Measurements from ENCODE around the gene NNT.
A peak's percentile ranks its signal among the peaks of the same experiment; 100 is the strongest.

NNT gene

DNA sequence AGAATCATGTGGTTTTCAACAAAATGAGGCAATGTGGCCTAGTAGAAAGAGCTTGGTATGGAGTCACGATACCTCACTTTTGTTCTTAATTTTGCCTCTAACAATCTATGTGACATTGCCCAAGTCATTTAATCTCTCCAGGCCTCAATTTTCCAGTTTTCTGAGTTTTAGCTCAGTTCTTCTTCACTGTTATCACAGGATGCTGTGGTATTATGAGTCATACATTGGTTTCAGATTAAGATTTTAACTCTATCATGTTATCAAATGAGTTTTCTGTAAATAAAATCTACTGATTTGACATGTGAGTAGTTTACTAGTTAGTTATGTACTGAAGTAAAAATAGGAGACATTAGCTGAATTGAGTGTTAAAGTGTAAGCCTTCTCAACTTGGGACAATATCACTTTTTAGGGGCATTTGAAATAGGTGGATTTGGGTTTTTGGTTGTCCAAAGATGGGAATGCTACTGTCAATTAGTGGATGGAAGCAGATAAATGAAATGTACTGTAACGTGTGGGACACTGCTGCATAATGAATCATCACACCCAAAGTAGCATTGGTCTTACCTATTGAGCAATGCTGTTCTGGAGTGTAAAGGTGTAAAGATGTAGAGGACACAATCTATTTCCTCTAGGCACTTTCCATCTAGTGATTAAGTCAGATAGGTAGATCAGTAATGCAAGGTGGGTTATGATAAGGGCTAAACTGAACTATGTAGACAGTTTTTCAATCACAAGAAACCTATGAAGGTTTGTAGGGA lies 73.3 kb downstream of the NNT start:
- H3K4me3 ChIP-seq (replicated peaks; ENCODE audit: low read depth, low read length), result no peak overlapping the region
- peak; percentile 5 for DNase-seq (ENCODE audit: low read depth)
- TF ChIP-seq, protein P1, sequence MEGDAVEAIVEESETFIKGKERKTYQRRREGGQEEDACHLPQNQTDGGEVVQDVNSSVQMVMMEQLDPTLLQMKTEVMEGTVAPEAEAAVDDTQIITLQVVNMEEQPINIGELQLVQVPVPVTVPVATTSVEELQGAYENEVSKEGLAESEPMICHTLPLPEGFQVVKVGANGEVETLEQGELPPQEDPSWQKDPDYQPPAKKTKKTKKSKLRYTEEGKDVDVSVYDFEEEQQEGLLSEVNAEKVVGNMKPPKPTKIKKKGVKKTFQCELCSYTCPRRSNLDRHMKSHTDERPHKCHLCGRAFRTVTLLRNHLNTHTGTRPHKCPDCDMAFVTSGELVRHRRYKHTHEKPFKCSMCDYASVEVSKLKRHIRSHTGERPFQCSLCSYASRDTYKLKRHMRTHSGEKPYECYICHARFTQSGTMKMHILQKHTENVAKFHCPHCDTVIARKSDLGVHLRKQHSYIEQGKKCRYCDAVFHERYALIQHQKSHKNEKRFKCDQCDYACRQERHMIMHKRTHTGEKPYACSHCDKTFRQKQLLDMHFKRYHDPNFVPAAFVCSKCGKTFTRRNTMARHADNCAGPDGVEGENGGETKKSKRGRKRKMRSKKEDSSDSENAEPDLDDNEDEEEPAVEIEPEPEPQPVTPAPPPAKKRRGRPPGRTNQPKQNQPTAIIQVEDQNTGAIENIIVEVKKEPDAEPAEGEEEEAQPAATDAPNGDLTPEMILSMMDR (IDR thresholded peaks at IDR 0.05; ENCODE audit: low read length, missing control alignments), result no peak

DNA sequence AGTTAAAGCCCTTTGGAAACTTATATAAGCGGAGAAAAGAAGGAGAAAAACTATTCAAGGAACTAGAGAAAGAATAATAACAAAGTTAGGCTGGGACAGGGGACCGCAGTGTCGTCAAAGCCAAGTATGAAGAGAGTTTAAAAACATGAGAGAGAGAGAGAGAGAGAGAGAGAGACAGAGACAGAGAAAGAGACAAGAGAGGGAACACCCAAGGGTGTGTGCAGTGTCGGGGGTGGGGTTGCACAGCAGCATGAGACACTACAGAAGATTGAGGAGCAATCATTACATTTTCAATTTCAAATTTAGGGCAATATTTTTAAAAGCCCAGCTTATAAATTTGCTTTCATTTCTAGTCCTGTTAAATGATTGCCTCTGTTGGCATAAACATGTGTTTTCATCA lies 74.3 kb downstream of the NNT start:
- TF ChIP-seq, protein P1 (IDR thresholded peaks at IDR 0.05; ENCODE audit: low read length, missing control alignments), result no peak
- H3K4me3 ChIP-seq (replicated peaks; ENCODE audit: low read depth, low read length), result no peak overlapping the region
- no peak for DNase-seq (ENCODE audit: low read depth)

DNA sequence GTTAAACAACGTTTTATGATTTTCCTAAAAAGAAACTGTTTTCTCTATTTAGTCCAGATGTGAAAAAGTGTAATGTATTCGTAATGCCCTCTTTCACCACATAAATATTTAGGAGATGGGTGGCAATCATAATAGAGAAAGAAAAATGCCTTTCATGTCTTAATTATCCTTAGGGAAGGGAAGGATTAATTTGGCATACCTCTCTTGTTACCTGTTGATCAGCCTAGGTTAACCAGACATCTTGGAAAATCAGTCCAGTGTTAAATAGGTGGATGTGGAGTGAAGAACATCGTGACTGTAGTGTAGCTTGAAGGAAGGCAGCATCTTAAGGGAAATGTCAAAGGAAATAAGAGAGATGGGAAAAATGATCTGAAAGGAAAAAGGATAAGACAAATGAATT lies 76.2 kb downstream of the NNT start:
- TF ChIP-seq, protein P1 (IDR thresholded peaks at IDR 0.05; ENCODE audit: low read length, missing control alignments), result no peak
- DNase-seq (ENCODE audit: low read depth), result no peak
- no peak overlapping the region for H3K4me3 ChIP-seq (replicated peaks; ENCODE audit: low read depth, low read length)

DNA sequence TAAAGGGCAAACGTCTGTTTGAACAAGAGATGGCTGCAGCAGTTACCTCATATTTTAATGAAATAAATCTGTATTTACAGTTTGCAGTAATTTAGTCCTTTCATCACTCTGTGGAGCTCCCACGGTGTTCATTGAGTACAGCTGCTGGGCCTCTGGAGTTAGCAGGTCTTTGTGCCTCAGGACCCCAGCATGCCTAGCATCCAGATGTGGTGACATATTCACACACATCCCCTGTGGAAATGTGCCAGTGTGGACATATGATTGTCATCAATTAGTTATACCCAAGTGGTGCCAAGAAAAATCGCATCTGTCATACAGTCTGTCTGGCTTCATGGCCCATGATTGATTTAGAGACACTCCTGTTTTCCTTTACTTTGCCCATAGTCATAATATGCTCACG lies 77.3 kb downstream of the NNT start:
- TF ChIP-seq, protein P1 (IDR thresholded peaks at IDR 0.05; ENCODE audit: low read length, missing control alignments), result no peak
- no peak for DNase-seq (ENCODE audit: low read depth)
- H3K4me3 ChIP-seq (replicated peaks; ENCODE audit: low read depth, low read length), result no peak overlapping the region

DNA sequence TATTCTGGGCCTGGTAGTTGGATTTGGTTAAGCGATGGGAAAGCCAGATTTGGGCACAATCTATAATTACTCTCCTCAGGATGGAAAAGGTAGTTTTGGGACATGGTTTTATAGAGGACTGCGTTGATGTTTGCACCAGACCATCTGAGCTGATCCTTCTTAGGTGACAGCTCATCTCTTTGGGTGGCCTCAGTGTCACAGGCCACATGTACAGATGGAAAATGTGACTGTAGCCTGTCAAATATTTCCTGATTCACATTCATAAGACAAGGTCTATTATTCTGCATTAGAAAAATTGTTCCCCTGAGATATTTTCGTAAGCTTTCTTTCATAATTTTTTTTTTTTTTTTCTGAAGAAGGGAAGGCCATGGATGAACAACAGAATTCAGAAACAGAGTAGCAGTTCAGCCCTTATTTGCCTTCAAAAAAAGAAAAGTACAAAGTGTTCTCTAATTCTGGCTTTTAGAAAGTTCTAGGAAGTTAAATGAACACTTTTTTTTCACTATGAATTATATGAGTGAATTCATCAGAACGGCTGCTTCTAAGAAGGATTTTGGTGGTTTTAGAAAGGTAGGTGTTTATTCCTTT lies 81.0 kb downstream of the NNT start:
- no peak for DNase-seq (ENCODE audit: low read depth)
- TF ChIP-seq, protein P1 (IDR thresholded peaks at IDR 0.05; ENCODE audit: low read length, missing control alignments), result no peak
- no peak overlapping the region for H3K4me3 ChIP-seq (replicated peaks; ENCODE audit: low read depth, low read length)

DNA sequence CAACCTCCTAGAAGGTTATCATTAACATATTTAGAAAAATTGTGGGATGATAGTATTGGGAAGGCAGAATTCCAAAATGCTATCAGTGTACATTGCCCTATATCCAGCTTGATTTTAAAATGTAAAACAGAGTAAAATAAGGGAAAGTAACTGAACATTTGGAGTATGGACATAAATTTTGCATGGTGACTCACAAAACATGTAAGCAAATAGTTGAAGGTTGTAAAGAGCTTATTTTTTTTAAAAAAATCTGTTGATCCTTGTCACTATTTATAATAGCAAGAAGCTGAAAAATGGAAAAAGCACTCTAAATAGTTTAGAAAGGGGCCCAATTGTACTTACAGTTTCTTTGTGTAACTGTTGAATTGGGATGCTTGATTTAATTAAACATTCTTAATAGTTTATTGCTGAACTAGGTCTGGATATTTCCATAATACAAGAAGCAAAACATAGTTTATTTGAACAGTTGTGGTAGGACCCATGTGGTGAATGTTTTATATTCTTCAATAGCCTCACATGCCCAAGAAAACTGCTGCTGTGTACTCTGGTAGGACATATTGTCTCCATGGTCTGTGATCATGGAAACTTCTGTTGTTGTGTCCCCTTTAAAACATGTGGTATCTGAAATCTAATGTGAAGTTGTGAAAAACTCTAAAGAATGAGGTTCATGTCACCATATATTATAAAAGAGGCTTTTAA lies 82.4 kb downstream of the NNT start:
- no peak for DNase-seq (ENCODE audit: low read depth)
- TF ChIP-seq, protein P1 (IDR thresholded peaks at IDR 0.05; ENCODE audit: low read length, missing control alignments), result no peak
- H3K4me3 ChIP-seq (replicated peaks; ENCODE audit: low read depth, low read length), result no peak overlapping the region
